ENCODE data around the gene PTPRA.

The PTPRA gene

DNA sequence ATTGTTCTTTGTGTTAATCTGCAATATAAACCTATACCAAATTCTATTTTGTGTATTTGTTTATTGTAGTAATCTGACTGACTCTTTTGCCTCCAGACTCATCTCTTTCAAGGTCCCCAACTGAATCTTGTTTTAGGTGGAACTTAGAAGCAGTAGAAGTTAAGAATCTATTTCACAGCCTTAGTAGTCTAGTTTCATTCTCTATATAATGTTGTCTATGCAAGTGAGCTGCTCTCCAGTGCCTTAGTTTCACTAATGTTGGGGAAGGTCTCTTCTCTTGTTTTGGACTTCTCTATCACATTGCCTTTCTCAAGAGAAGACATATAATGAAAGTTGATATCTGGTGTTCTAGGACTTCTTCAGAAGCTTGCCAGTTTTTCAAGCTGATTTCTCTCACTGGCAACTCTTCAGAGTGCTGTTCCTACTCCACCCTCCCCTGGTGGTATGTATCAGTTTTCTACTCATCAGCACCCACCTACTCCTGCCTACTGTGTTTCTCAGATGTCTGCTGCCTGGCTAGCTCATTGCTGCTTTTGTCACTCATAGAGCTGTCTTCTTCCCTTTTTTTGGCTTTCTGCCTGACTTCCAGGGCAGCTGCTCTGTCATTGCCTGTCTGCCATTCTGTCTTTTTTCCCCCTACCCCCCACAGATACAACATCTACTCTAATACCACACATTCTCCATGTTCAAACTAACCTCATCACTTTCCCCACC, 82.1 kb downstream of the PTPRA start:
- Histone ChIP-seq H3K36me3 (ENCODE audit: control insufficient read depth, insufficient read depth, low read length) (peaks cover 7% of the 10 kb centered on the region), H3K9me3 (ENCODE audit: control insufficient read depth, low read length) (no peaks in the 10 kb centered on the region), H3K4me3 (ENCODE audit: insufficient read depth, low read depth, low read length) (no peak overlapping the region), H3K4me1 (ENCODE audit: control insufficient read depth, insufficient read depth, low read length) (no peaks in the 10 kb centered on the region), H3K27ac (ENCODE audit: insufficient read depth, low read depth, low read length, poor library complexity, severe bottlenecking) (no peak overlapping the region), H3K27me3 (ENCODE audit: control insufficient read depth, insufficient read depth, low read length, poor library complexity, severe bottlenecking) (no peaks in the 10 kb centered on the region)

DNA sequence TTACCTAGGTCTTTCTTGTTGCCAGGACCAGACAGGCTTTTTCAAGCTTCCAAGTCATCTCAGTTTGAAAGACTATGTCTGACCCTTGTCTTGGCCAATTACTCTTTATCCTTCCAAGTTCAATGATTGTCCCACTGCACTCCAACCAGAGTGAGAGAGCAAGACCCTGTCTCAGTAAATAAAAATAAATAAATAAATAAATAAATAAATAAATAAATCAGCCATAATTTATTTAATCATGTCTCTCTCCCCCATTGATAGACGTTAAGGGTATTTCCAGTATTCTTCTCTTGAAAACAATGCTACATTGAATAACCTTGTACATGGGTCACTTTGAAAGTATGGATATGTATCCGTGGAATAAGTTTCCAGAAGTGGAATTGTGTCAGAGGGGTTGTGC, 83.2 kb downstream of the PTPRA start:
- Histone ChIP-seq H3K27ac (ENCODE audit: insufficient read depth, low read depth, low read length, poor library complexity, severe bottlenecking) (no peak overlapping the region), H3K27me3 (ENCODE audit: control insufficient read depth, insufficient read depth, low read length, poor library complexity, severe bottlenecking) (no peaks in the 10 kb centered on the region), H3K4me1 (ENCODE audit: control insufficient read depth, insufficient read depth, low read length) (no peaks in the 10 kb centered on the region), H3K9me3 (ENCODE audit: control insufficient read depth, low read length) (no peaks in the 10 kb centered on the region), H3K36me3 (ENCODE audit: control insufficient read depth, insufficient read depth, low read length) (peaks cover 7% of the 10 kb centered on the region), H3K4me3 (ENCODE audit: insufficient read depth, low read depth, low read length) (no peak overlapping the region)
- WGBS, 2 experiments: 97 to 100% methylated on average over 2 of the region's 2 CpGs

DNA sequence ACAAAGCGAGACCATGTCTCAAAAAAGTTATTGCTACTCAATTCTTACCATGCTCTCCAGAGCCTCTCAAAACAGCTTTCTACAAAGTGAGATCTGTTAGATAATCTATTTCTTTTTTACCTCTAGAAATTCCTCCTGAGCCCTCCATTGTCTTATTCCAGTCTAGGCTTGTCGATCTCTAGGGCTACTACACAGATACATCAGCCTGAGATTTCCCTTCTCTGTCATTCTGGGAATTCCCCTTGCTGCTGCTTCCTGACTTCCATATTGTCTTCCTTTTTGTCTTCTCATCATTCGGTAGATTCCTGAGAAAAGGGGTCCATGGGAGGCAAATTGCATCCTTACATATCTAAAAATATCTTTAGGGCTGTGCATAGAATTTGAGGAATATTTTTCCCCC, 94.6 kb downstream of the PTPRA start:
- peaks cover 12% of the 10 kb centered on the region for H3K36me3 ChIP-seq (ENCODE audit: control insufficient read depth, insufficient read depth, low read length)
- no peaks in the 10 kb centered on the region for H3K27me3 ChIP-seq (ENCODE audit: control insufficient read depth, insufficient read depth, low read length, poor library complexity, severe bottlenecking)
- no peak overlapping the region for H3K4me3 ChIP-seq (ENCODE audit: insufficient read depth, low read depth, low read length)
- WGBS, 2 experiments: 73 to 78% methylated on average over 3 of the region's 3 CpGs
- no peaks in the 10 kb centered on the region for H3K4me1 ChIP-seq (ENCODE audit: control insufficient read depth, insufficient read depth, low read length)
- H3K27ac ChIP-seq (ENCODE audit: insufficient read depth, low read depth, low read length, poor library complexity, severe bottlenecking): no peak overlapping the region
- no peaks in the 10 kb centered on the region for H3K9me3 ChIP-seq (ENCODE audit: control insufficient read depth, low read length)

DNA sequence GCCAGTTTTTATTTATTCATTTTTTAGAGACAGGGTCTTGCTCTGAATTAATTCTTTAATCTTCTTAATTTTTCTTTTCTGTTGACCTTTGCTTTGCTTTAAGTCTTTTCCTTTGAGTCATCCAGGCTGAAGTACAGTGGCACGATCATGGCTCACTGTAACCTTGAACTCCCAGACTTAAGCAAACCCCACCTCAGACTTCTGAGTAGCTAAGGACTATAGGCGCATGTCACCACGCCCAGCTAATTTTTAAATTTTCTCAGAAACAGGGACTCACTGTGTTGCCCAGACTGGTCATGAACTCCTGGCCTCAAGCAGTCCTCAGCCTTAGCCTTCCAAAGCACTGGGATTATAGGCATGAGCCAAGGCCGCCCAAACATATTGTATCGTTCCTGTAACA, 98.8 kb downstream of the PTPRA start:
- Histone ChIP-seq H3K4me1 (ENCODE audit: control insufficient read depth, insufficient read depth, low read length) (no peaks in the 10 kb centered on the region), H3K9me3 (ENCODE audit: control insufficient read depth, low read length) (no peaks in the 10 kb centered on the region), H3K4me3 (ENCODE audit: insufficient read depth, low read depth, low read length) (no peak overlapping the region), H3K27me3 (ENCODE audit: control insufficient read depth, insufficient read depth, low read length, poor library complexity, severe bottlenecking) (no peaks in the 10 kb centered on the region), H3K27ac (ENCODE audit: insufficient read depth, low read depth, low read length, poor library complexity, severe bottlenecking) (no peak overlapping the region), H3K36me3 (ENCODE audit: control insufficient read depth, insufficient read depth, low read length) (peaks cover 7% of the 10 kb centered on the region)
- 93 to 97% methylated on average over 5 of the region's 5 CpGs for WGBS, 2 experiments

DNA sequence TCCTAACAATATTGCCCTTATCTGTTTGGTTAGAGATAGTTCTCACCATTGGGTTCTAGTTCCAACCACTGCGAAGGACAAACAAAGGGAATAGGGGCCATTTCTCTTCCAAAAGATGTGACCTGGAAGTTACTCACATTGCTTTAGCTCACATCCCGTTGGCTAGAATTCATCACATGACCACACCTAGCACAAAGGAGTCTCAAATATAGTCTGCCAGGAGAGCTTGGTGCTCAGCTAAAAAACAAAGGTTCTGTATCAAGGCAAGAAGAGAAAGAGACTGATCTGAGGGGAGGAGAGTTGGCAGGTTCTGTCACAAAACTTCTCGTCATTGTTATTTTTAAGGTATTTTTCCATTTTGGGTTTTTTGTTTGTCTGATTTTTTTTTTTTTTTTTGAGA, 100.3 kb downstream of the PTPRA start:
- no peaks in the 10 kb centered on the region for H3K4me1 ChIP-seq (ENCODE audit: control insufficient read depth, insufficient read depth, low read length)
- H3K9me3 ChIP-seq (ENCODE audit: control insufficient read depth, low read length): no peaks in the 10 kb centered on the region
- H3K27ac ChIP-seq (ENCODE audit: insufficient read depth, low read depth, low read length, poor library complexity, severe bottlenecking): no peak overlapping the region
- WGBS, 2 experiments: 92 to 93% methylated on average over 3 of the region's 3 CpGs
- H3K4me3 ChIP-seq (ENCODE audit: insufficient read depth, low read depth, low read length): no peak overlapping the region
- no peaks in the 10 kb centered on the region for H3K27me3 ChIP-seq (ENCODE audit: control insufficient read depth, insufficient read depth, low read length, poor library complexity, severe bottlenecking)
- H3K36me3 ChIP-seq (ENCODE audit: control insufficient read depth, insufficient read depth, low read length): peaks cover 5% of the 10 kb centered on the region

DNA sequence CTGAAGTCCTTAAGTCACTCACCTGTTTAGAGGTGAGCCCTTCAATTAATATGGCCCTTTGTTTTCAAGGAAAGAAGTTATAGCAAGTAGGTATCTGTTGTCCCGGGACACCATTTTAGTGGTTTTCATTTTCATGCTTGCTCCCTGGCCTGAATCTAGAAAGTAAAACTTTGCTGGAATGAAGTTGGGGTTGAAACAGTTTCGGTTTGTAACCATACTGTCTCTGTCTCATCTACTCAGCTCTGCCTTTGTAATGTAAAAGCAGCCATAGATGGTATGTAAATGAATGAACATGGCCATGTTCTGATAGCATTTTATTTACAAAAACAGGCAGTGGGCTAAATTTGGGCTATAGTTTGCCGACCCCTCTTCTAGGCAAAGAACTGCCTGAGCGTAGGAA, 105.2 kb downstream of the PTPRA start:
- H3K4me3 ChIP-seq (ENCODE audit: insufficient read depth, low read depth, low read length): no peak overlapping the region
- WGBS, 2 experiments: 78 to 83% methylated on average over 4 of the region's 4 CpGs
- no peaks in the 10 kb centered on the region for H3K9me3 ChIP-seq (ENCODE audit: control insufficient read depth, low read length)
- H3K4me1 ChIP-seq (ENCODE audit: control insufficient read depth, insufficient read depth, low read length): no peaks in the 10 kb centered on the region
- no peaks in the 10 kb centered on the region for H3K27me3 ChIP-seq (ENCODE audit: control insufficient read depth, insufficient read depth, low read length, poor library complexity, severe bottlenecking)
- no peaks in the 10 kb centered on the region for H3K36me3 ChIP-seq (ENCODE audit: control insufficient read depth, insufficient read depth, low read length)
- no peak overlapping the region for H3K27ac ChIP-seq (ENCODE audit: insufficient read depth, low read depth, low read length, poor library complexity, severe bottlenecking)

DNA sequence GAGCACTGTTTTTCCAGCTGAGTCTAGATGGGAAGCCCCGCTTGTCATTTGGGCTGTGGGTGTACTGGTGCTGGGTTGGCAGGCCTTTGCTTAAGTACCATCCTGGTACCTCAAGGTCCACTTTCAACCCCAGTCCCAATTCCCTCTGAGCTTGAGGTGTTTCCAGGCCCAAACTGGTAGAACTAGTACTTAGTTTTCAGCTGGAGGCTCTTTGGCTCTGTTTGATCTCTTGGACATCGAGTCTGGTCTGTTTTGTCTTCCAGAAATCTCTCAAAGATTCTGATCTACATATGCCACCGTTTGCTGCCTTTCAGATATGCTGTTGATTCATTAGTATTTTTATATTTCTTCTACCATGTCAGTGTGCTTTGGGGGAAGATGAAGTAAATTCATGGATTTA, 108.4 kb downstream of the PTPRA start:
- H3K27me3 ChIP-seq (ENCODE audit: control insufficient read depth, insufficient read depth, low read length, poor library complexity, severe bottlenecking): no peaks in the 10 kb centered on the region
- no peak overlapping the region for H3K4me3 ChIP-seq (ENCODE audit: insufficient read depth, low read depth, low read length)
- peaks cover 5% of the 10 kb centered on the region for H3K36me3 ChIP-seq (ENCODE audit: control insufficient read depth, insufficient read depth, low read length)
- no peak overlapping the region for H3K27ac ChIP-seq (ENCODE audit: insufficient read depth, low read depth, low read length, poor library complexity, severe bottlenecking)
- WGBS, 2 experiments: 94 to 95% methylated on average over 2 to 3 of the region's 3 CpGs
- H3K9me3 ChIP-seq (ENCODE audit: control insufficient read depth, low read length): no peaks in the 10 kb centered on the region
- H3K4me1 ChIP-seq (ENCODE audit: control insufficient read depth, insufficient read depth, low read length): no peaks in the 10 kb centered on the region

DNA sequence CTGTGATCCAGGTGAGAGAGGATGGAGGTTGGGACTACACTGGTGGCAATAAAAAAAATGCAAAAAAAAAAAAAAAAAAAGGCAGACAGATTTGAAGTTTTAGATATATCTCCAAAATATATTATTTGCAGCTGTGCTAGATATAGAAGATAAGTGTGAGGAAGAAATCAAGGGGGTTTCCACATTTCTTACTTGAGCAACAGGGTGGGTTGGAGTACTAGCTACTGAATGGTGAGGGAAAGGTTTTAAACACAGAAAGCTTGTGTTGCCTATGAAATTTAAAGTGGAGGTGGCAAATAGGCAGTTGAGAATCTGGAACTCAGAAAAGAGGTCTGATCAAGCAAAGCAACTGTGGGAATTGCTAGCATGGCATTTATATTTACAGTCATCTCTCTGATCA, 110.2 kb downstream of the PTPRA start:
- H3K27me3 ChIP-seq (ENCODE audit: control insufficient read depth, insufficient read depth, low read length, poor library complexity, severe bottlenecking): no peaks in the 10 kb centered on the region
- no peaks in the 10 kb centered on the region for H3K9me3 ChIP-seq (ENCODE audit: control insufficient read depth, low read length)
- H3K36me3 ChIP-seq (ENCODE audit: control insufficient read depth, insufficient read depth, low read length): peaks cover 18% of the 10 kb centered on the region
- H3K4me3 ChIP-seq (ENCODE audit: insufficient read depth, low read depth, low read length): no peak overlapping the region
- no peaks in the 10 kb centered on the region for H3K4me1 ChIP-seq (ENCODE audit: control insufficient read depth, insufficient read depth, low read length)
- no peak overlapping the region for H3K27ac ChIP-seq (ENCODE audit: insufficient read depth, low read depth, low read length, poor library complexity, severe bottlenecking)

DNA sequence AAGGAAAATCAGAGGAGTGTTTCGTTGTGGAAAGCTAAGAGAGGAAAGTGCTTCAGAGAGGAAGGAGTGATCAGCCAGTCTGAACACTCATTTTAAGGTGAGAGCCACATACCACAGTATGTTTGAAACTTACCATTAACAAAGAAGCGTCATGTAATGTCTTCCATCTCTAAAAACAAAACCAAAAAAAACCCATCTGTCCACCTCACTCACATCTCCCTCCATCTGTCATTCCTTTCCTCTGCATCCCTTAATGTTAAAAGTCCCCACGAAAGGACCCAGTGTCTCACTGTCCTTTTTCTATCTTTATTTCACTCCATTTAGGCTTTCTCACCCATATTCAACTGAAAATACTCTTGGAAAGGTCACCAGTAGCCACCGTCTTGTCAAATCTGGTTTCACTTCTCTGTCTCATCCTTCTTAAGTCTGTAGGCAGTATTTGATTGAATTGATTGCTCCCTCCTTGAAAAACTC, 110.8 kb downstream of the PTPRA start:
- Histone ChIP-seq H3K4me3 (ENCODE audit: insufficient read depth, low read depth, low read length) (no peak overlapping the region), H3K27ac (ENCODE audit: insufficient read depth, low read depth, low read length, poor library complexity, severe bottlenecking) (no peak overlapping the region), H3K36me3 (ENCODE audit: control insufficient read depth, insufficient read depth, low read length) (peaks cover 22% of the 10 kb centered on the region), H3K9me3 (ENCODE audit: control insufficient read depth, low read length) (no peaks in the 10 kb centered on the region), H3K27me3 (ENCODE audit: control insufficient read depth, insufficient read depth, low read length, poor library complexity, severe bottlenecking) (no peaks in the 10 kb centered on the region), H3K4me1 (ENCODE audit: control insufficient read depth, insufficient read depth, low read length) (no peaks in the 10 kb centered on the region)
- 89 to 96% methylated on average over 4 of the region's 4 CpGs for WGBS, 2 experiments

DNA sequence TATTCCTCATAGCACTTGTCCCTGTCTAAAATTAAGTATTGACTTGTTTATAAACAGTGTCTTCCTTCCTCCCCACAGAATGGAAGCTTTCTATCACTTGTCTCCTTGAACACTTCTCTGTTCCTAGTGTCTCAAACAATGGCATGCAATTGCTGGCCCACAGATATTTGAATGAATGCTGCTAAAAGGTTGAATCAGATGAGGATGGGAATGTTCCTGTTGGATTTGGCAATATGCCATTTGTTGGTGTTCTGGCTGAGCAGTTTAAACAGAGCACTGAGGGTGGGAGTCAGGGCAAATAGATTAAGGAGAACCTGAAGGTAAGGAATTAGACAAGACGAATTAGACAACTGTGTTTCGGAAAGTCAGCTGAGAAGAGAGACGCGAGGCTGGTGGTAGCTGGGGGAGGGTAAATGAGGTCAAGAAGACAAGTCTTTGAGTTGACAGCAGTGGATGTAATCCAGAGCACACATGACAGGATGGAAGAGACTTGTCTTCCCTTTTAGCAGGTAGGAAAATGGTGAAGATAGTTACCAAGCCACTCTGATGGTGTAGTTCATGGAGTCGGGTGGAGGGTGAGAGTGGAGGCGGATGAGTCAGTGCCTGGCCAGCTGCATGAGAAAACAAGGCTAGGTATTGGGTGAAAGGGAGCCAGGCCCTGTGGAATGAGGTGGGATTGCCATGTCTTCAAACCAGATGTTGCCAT, 111.8 kb downstream of the PTPRA start:
- H3K27ac ChIP-seq (ENCODE audit: insufficient read depth, low read depth, low read length, poor library complexity, severe bottlenecking): no peak overlapping the region
- H3K4me3 ChIP-seq (ENCODE audit: insufficient read depth, low read depth, low read length): no peak overlapping the region
- no peaks in the 10 kb centered on the region for H3K27me3 ChIP-seq (ENCODE audit: control insufficient read depth, insufficient read depth, low read length, poor library complexity, severe bottlenecking)
- H3K4me1 ChIP-seq (ENCODE audit: control insufficient read depth, insufficient read depth, low read length): no peaks in the 10 kb centered on the region
- no peaks in the 10 kb centered on the region for H3K9me3 ChIP-seq (ENCODE audit: control insufficient read depth, low read length)
- 95 to 97% methylated on average over 6 of the region's 6 CpGs for WGBS, 2 experiments
- H3K36me3 ChIP-seq (ENCODE audit: control insufficient read depth, insufficient read depth, low read length): peaks cover 30% of the 10 kb centered on the region
